Activated CD8-positive, alpha-beta memory T cell treated with anti-CD3 and anti-CD28 coated beads for 4 hours (primary cell): ENCODE results near the gene VSTM2L.

Experiments used
- DNase-seq, 2 donors: peaks; one replicate each; pipeline ENCODE4 v3.0.0-alpha.2; 2020; ENCODE audit warnings: low read depth in 2 of 2

Gene VSTM2L

GRCh38 chr20:37968841-37969401, 66.0 kb downstream of the VSTM2L start:
- DNase-seq = no peak

GRCh38 chr20:37969949-37970855, 67.3 kb downstream of the VSTM2L start:
- DNase-seq = no peak

DNA sequence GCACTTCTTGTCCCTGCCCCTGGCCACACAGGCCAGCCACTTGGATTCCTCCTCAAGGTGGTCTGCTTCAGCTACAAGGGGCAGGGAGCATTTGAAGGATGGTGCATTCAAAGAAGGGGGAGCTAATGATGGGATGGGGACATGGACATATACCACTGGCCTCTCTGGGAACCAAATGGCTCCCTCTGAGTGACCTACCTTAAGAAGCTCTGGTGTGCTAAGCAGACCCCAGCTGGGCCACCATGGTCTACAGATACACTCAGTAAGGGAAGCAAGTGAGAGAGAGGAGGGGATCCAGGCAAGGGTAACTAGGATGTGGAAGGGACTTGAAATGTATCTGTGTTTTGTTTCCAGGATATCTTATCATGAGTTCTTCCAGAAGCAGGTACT, 67.9 kb downstream of the VSTM2L start:
- no peak for DNase-seq

GRCh38 chr20:37971561-37972127, 68.7 kb downstream of the VSTM2L start:
- no peak for DNase-seq

- DNase-seq = no peak
Observed at GRCh38 chr20:37972256-37973058, 69.5 kb downstream of the VSTM2L start.

DNA sequence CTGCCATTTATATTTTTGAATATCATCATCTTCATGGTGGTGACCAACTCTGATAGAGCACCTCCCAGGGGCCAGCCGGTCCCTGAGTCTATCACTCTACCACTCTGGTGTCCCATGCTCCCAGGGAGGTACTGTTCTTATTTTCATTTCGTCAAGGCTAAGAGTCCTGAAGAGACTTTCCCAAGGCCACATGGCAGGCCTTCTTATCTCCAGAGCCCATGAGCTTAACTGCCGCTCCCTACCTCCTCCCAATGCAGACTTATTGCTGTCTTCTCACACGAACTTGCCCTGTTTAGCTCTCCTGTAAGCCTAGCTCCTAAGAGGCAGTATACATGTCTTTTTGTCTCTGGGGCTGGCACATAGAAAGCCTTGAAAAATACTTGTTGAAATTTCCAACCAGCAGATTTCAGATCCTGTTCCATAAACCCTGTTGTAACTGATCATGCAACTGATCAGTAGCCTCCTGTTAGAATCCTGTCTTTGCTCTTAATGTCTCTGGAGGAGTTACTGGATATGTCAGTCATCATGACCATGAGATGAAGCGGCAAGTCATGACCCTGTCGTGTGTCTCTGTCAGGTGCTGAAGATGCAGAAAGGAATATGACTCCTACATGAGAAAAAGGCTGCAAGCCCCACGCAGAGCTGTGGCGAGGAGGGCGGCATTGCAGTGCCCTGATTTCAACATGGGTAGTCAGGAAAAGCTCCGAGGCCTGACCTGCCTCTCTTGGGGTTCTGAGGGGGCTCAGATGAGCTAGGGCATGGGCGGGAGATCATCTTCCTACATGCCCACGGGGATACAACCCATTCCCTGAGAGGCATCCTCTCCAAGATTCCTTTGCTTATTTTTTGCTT, 70.4 kb downstream of the VSTM2L start:
- DNase-seq = no peak

GRCh38 chr20:37976887-37977286, 74.0 kb downstream of the VSTM2L start:
- DNase-seq = no peak

- no peak for DNase-seq
Observed at GRCh38 chr20:37977338-37977737, 74.4 kb downstream of the VSTM2L start.

- no peak for DNase-seq
Observed at GRCh38 chr20:37977786-37978185, 74.9 kb downstream of the VSTM2L start.

DNA sequence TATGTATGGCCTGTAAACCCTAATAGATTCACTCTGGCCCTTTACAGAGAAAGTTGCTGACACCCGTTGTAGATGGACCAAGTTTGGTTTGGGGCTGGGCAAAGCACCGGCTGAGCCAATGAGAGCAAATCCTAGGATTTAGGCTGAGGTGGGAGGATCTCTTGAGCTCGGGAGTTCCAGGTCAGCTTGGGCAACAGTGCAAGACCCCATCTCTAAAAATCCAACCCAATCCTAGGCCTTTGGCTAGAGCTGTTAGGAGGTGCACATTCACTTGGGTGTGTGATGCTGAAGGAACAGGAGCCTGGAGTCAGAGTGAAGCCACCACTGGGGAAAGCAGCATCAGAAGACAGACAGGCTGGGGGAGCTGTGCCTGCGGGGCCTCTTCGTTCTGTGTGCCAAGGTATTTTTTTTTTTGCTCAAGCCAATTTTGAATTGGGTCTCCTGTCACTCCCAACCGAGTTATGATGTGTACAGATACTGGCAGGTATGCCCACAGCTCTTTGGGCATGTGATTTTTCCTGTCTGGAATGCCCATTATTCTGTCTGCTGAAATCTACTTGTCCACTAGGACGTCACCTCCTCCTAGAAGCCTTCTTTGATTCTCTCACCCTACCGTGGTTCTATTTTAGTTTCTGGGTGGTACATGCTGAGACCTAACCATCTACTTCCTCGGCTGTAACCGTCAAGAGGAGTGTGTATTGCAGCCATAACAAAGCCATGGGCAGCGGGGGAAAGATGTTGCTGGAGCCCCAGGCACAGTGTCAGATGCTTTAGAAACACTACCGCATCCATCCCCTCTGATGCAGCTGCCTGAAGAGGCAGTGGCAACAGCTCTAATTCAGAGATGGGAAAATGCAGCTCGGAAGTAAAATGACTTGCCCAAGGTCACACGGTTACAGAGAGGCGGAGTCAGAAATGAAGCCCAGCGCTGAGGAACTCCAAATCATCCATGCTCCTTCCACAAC, 76.4 kb downstream of the VSTM2L start:
- DNase-seq = no peak

DNA sequence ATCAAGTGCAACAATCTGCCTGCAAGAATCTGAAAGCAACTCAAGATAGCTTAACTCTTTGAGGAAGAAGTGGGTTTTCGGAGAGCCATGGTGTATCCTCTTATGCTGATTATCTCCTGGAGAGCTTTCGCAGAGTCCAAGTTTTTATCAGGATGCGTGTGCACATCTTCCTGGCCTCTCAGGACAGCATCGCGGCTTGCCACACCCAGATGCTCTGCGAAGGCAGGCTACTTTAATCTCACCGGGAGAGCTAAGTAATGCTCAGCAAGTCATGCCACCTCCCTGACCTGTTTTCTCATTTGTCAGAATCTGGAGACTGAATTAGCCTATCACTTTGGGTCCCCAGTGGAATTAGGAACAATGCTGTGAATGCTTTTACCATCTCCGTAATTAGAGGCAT, 77.5 kb downstream of the VSTM2L start:
- no peak for DNase-seq

DNA sequence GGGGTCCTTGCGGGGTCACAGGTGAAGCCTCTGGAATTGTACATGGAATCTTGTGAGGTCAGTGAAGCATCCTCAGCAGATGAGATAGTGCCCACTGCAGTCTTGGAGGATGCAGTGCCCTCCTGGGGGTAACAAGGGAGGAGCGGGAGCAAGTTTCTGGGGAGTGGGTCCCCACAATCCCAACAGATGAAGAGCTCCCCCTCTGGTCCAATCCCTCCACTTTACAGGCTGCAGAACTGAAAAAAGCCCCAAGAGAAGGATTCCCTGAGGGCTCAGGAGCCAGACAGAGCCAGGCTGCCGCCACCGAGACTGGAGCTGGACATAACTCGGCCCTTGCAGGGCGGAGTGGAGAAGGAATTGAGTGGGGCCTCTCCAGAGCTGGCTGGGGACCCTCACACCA, 77.9 kb downstream of the VSTM2L start:
- no peak for DNase-seq

GRCh38 chr20:37981568-37981967, 78.6 kb downstream of the VSTM2L start:
- no peak for DNase-seq

GRCh38 chr20:37983286-37983685, 80.4 kb downstream of the VSTM2L start:
- no peak for DNase-seq

DNA sequence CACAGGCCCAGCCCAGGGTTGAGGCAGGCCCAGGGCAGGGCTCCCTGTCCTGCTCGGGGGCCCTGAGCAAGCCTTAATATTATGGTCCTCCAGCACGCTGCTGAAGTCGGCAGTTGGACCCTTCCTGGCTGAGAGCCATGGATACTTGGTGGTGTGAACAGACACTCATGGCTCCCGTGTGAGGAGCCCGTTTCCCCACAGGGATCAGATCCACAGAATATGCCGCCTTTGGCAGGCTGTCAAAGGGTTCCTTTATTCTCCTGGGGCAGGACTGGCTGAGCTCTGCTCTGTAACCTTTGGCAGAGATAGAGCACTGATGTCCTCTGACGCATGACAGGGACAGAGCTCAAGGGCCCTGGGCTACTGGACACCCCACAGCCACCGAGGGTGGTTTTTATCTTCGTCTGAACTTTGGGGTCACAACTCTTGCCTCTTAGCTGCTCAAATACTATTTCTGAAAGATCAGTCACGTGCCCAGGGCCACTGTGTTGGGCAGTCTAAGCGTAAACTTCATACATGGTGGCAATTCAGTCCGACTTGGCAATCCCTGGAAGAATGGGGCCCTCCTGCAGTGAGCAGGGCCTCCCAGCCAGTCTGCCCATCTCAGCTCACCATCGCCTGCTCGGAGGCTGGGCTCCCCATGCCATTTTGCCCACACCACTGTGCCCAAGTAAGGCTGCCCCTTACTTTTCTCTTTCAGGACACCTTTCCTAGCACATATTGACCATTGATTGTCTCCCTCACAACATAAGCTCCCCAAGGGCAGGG, 81.3 kb downstream of the VSTM2L start:
- no peak for DNase-seq

GRCh38 chr20:37986044-37986858, 83.3 kb downstream of the VSTM2L start:
- DNase-seq = no peak

- DNase-seq = no peak
Observed at GRCh38 chr20:37986873-37987601, 84.1 kb downstream of the VSTM2L start.
